ENCODE data around the gene SHROOM2. TPM values are rescaled to one million over a fixed set of nuclear protein-coding genes. Genes with fewer than 3 reads are reported as not detected.

The SHROOM2 gene
- total RNA-seq, 1 experiment from 2014 or later, result 13.9 TPM

- H2BK20ac ChIP-seq (ENCODE audit: low read depth, low read length, poor library complexity, severe bottlenecking), result no peak overlapping the region
- no peak overlapping the region for H2BK15ac ChIP-seq (ENCODE audit: low read depth, low read length)
- no peaks in the 10 kb centered on the region for H3K23me2 ChIP-seq (ENCODE audit: insufficient read length, low read depth, low read length, poor library complexity, severe bottlenecking)
- H4K5ac ChIP-seq (ENCODE audit: insufficient read length, low read depth, low read length), result no peak overlapping the region
- no peaks in the 10 kb centered on the region; the same call in 1 of the 2 replicates for H3K79me2 ChIP-seq (ENCODE audit: insufficient read depth, low read length)
- no peaks in the 10 kb centered on the region for H3K79me1 ChIP-seq (ENCODE audit: insufficient read depth, low read depth, low read length, poor library complexity, severe bottlenecking)
- H3K23ac ChIP-seq (ENCODE audit: insufficient read length, low read depth, low read length), result no peak overlapping the region
- no peak overlapping the region for H2BK120ac ChIP-seq (ENCODE audit: low read depth, low read length, poor library complexity, severe bottlenecking)
- no peak overlapping the region for H3K9ac ChIP-seq (ENCODE audit: extremely low read depth, insufficient read length, low read length)
- H2BK12ac ChIP-seq (ENCODE audit: insufficient read length, low read depth, low read length), result no peak overlapping the region
- TF ChIP-seq CTCF (conservative IDR thresholded peaks at IDR 0.05), result no peak
- H3K56ac ChIP-seq (ENCODE audit: insufficient read length, low read depth, low read length), result no peak overlapping the region
- no peak overlapping the region for H3K4me2 ChIP-seq (ENCODE audit: insufficient read depth, insufficient read length, low read length)
- Mint-ChIP-seq H3K27ac (no peak overlapping the region), H3K9me3 (peaks cover 12 to 44% of the 10 kb centered on the region in 2 experiments), H3K36me3 (ENCODE audit: insufficient read depth in 1 of 3, low read depth in 3 of 3) (peaks cover 36 to 46% (median 42%) of the 10 kb centered on the region in 3 experiments), H3K4me3 (no peak overlapping the region), H3K27me3 (ENCODE audit: low read depth) (no peaks in the 10 kb centered on the region), H3K4me1 (peaks cover 6 to 16% of the 10 kb centered on the region in 2 experiments)
- no peak overlapping the region for H2AFZ ChIP-seq (ENCODE audit: low read length)
- no peak overlapping the region for H3K14ac ChIP-seq (ENCODE audit: insufficient read depth, low read length)
- no peak overlapping the region for H2BK5ac ChIP-seq (ENCODE audit: insufficient read length, low read length)
- H3K4ac ChIP-seq (ENCODE audit: low read depth, low read length), result no peak overlapping the region
- no peaks in the 10 kb centered on the region; the same call in 1 of the 2 replicates for H3K4me1 ChIP-seq (ENCODE audit: insufficient read depth, low read length)
- no peak for DNase-seq
- H3K27ac ChIP-seq (ENCODE audit: insufficient read length, low read depth, low read length), result no peak overlapping the region
- H4K20me1 ChIP-seq (ENCODE audit: control insufficient read depth, insufficient read depth, insufficient read length), result no peaks in the 10 kb centered on the region
- H3K9me3 ChIP-seq (ENCODE audit: control insufficient read depth, low read depth, low read length), result no peaks in the 10 kb centered on the region
- no peak overlapping the region for H4K91ac ChIP-seq (ENCODE audit: insufficient read length, low read depth, low read length)
- H3K27me3 ChIP-seq (ENCODE audit: insufficient read depth, low read length), result no peaks in the 10 kb centered on the region
- H2AK5ac ChIP-seq (ENCODE audit: insufficient read length, low read length), result no peak overlapping the region
- no peak overlapping the region for H4K8ac ChIP-seq (replicated peaks; ENCODE audit: insufficient read length, low read depth, low read length)
- H3T11ph ChIP-seq (ENCODE audit: low read length), result no peak overlapping the region
- H3K18ac ChIP-seq (ENCODE audit: insufficient read length, low read depth, low read length), result no peak overlapping the region
- no CpG with 5 or more reads among the region's 3 CpGs for WGBS (ENCODE audit: extremely low coverage, insufficient read length, low lambda C conversion rate)
These were observed 149.2 kb downstream of the SHROOM2 start for GRCh38 chrX:9935436-9935835.
